HUES64 (cell line): ENCODE data around the gene POC5.

Experiments used
- H3K27ac ChIP-seq: 2 replicates; pipeline ENCODE4 v1.7.0; 2013; ENCODE audit warnings: low read depth, low read length, inconsistent platforms
- H3K27me3 ChIP-seq: 2 replicates; pipeline ENCODE4 v1.6.1; 2013; ENCODE audit warnings: mild to moderate bottlenecking, low read length; ENCODE audit not compliant: insufficient read depth
- H3K36me3 ChIP-seq: 2 replicates; pipeline ENCODE4 v1.6.1; 2013; ENCODE audit warnings: mild to moderate bottlenecking, low read length; ENCODE audit not compliant: insufficient read depth
- H3K4me1 ChIP-seq: 2 replicates; pipeline ENCODE4 v1.6.1; 2013; ENCODE audit warnings: mild to moderate bottlenecking, low read length, moderate library complexity; ENCODE audit not compliant: insufficient read depth
- H3K4me3 ChIP-seq: 2 replicates; pipeline ENCODE4 v1.5.1; 2013; ENCODE audit warnings: mild to moderate bottlenecking, low read length, moderate library complexity
- H3K9ac ChIP-seq: 2 replicates; pipeline ENCODE4 v1.6.1; 2013; ENCODE audit warnings: mild to moderate bottlenecking, low read depth, low read length
- H3K9me3 ChIP-seq: 2 replicates; pipeline ENCODE4 v1.6.1; 2013; ENCODE audit warnings: low read depth, low read length; ENCODE audit not compliant: insufficient read depth
- WGBS: fragments of 150-250, 120-280 bp; methylation state at CpG from one replicate; pipeline ENCODE4 v1.1.7; 2013; ENCODE audit warnings: missing lambda C conversion rate; 5-methylcytosine and 5-hydroxymethylcytosine counted together

Gene POC5

GRCh38 chr5:75672616-75673015 is 44.6 kb downstream of the POC5 start:
- peaks cover 11% of the 10 kb centered on the region; the same call in 1 of the 2 replicates for H3K4me1 ChIP-seq
- no peak overlapping the region for H3K4me3 ChIP-seq
- no peaks in the 10 kb centered on the region for H3K27me3 ChIP-seq
- H3K9me3 ChIP-seq, result no peaks in the 10 kb centered on the region
- peaks cover 28% of the 10 kb centered on the region for H3K36me3 ChIP-seq
- no peak overlapping the region for H3K27ac ChIP-seq
- H3K9ac ChIP-seq, result no peak overlapping the region
- WGBS, result 93% methylated on average over 3 of the region's 3 CpGs

GRCh38 chr5:75671506-75671905 is 45.7 kb downstream of the POC5 start:
- Histone ChIP-seq H3K9ac (no peak overlapping the region), H3K4me3 (no peak overlapping the region), H3K27ac (no peak overlapping the region), H3K27me3 (no peaks in the 10 kb centered on the region), H3K4me1 (peaks cover 17% of the 10 kb centered on the region; the same call in 1 of the 2 replicates), H3K9me3 (no peaks in the 10 kb centered on the region), H3K36me3 (peaks cover 25% of the 10 kb centered on the region)
- WGBS, result 68% methylated on average over 2 of the region's 2 CpGs

GRCh38 chr5:75670577-75670976 is 46.7 kb downstream of the POC5 start:
- H3K9ac ChIP-seq, result no peak overlapping the region

GRCh38 chr5:75668977-75669689 is 48.1 kb downstream of the POC5 start:
- H3K27me3 ChIP-seq, result no peaks in the 10 kb centered on the region
- H3K9me3 ChIP-seq, result no peaks in the 10 kb centered on the region
- H3K27ac ChIP-seq, result peak overlapping the region; percentile 45; the same call in 1 of the 2 replicates
- H3K9ac ChIP-seq, result no peak overlapping the region
- peaks cover 17% of the 10 kb centered on the region; the same call in 1 of the 2 replicates for H3K4me1 ChIP-seq
- WGBS, result 46% methylated on average over 10 of the region's 10 CpGs
- H3K36me3 ChIP-seq, result peaks cover 8% of the 10 kb centered on the region
- H3K4me3 ChIP-seq, result no peak overlapping the region

More at GRCh38 chr5:75670577-75670976, 46.7 kb downstream of the POC5 start:
- H3K4me3 ChIP-seq, result no peak overlapping the region
- H3K4me1 ChIP-seq, result peaks cover 17% of the 10 kb centered on the region; the same call in 1 of the 2 replicates
- H3K9me3 ChIP-seq, result no peaks in the 10 kb centered on the region
- no peak overlapping the region for H3K27ac ChIP-seq
- peaks cover 21% of the 10 kb centered on the region for H3K36me3 ChIP-seq
- no peaks in the 10 kb centered on the region for H3K27me3 ChIP-seq
- WGBS, result 90% methylated on average over 2 of the region's 3 CpGs

GRCh38 chr5:75668445-75668844 is 48.8 kb downstream of the POC5 start:
- peaks cover 17% of the 10 kb centered on the region; the same call in 1 of the 2 replicates for H3K4me1 ChIP-seq
- H3K27me3 ChIP-seq, result no peaks in the 10 kb centered on the region
- 96% methylated on average over 2 of the region's 2 CpGs for WGBS
- no peak overlapping the region for H3K9ac ChIP-seq
- no peaks in the 10 kb centered on the region for H3K9me3 ChIP-seq
- no peak overlapping the region for H3K4me3 ChIP-seq
- H3K36me3 ChIP-seq, result peaks cover 5% of the 10 kb centered on the region; the same call in 1 of the 2 replicates
- no peak overlapping the region for H3K27ac ChIP-seq

- Histone ChIP-seq H3K4me1 (peaks cover 17% of the 10 kb centered on the region; the same call in 1 of the 2 replicates), H3K9ac (no peak overlapping the region), H3K4me3 (no peak overlapping the region), H3K27ac (no peak overlapping the region), H3K9me3 (no peaks in the 10 kb centered on the region), H3K27me3 (no peaks in the 10 kb centered on the region), H3K36me3 (no peaks in the 10 kb centered on the region)
- 68% methylated on average over 2 of the region's 2 CpGs for WGBS
Measured at GRCh38 chr5:75667586-75667985, 49.7 kb downstream of the POC5 start.

GRCh38 chr5:75666801-75667200 is 50.4 kb downstream of the POC5 start:
- no peak overlapping the region for H3K4me3 ChIP-seq
- no peaks in the 10 kb centered on the region for H3K9me3 ChIP-seq
- H3K4me1 ChIP-seq, result peaks cover 17% of the 10 kb centered on the region; the same call in 1 of the 2 replicates
- WGBS, result 89% methylated on average over 6 of the region's 6 CpGs
- no peak overlapping the region for H3K9ac ChIP-seq
- no peaks in the 10 kb centered on the region for H3K36me3 ChIP-seq
- no peak overlapping the region for H3K27ac ChIP-seq
- H3K27me3 ChIP-seq, result no peaks in the 10 kb centered on the region

- Histone ChIP-seq H3K36me3 (no peaks in the 10 kb centered on the region), H3K27ac (no peak overlapping the region), H3K9me3 (no peaks in the 10 kb centered on the region), H3K4me3 (no peak overlapping the region), H3K9ac (no peak overlapping the region), H3K27me3 (no peaks in the 10 kb centered on the region), H3K4me1 (peaks cover 17% of the 10 kb centered on the region; the same call in 1 of the 2 replicates)
- whole genome bisulfite sequencing, result 100% methylated on average over 1 of the region's 2 CpGs
Measured at GRCh38 chr5:75664979-75665378, 52.3 kb downstream of the POC5 start.

- Histone ChIP-seq H3K27ac (no peak overlapping the region), H3K9me3 (no peaks in the 10 kb centered on the region), H3K9ac (no peak overlapping the region), H3K36me3 (no peaks in the 10 kb centered on the region), H3K4me3 (no peak overlapping the region), H3K4me1 (0 out of 2 replicates have a peak, but pooled peaks cover 6% of the 10 kb centered on the region), H3K27me3 (no peaks in the 10 kb centered on the region)
- WGBS, result 90% methylated on average over 12 of the region's 12 CpGs
Measured at GRCh38 chr5:75663579-75664284, 53.5 kb downstream of the POC5 start.

GRCh38 chr5:75662061-75662460 is 55.2 kb downstream of the POC5 start:
- H3K9ac ChIP-seq, result no peak overlapping the region
- no peaks in the 10 kb centered on the region for H3K36me3 ChIP-seq
- no peak overlapping the region for H3K4me3 ChIP-seq
- no peak overlapping the region for H3K27ac ChIP-seq
- 0 out of 2 replicates have a peak, but pooled peaks cover 1% of the 10 kb centered on the region for H3K4me1 ChIP-seq
- no peaks in the 10 kb centered on the region for H3K9me3 ChIP-seq
- WGBS, result no CpG with 5 or more reads among the region's 2 CpGs
- H3K27me3 ChIP-seq, result no peaks in the 10 kb centered on the region
